ENCODE results near the gene MRPL40.

MRPL40 gene

GRCh38 chr22:19479355-19480172 is 47.2 kb downstream of the MRPL40 start, which contains the start of gene CDC45:
Gene CDC45, plus strand, starts transcription at chr22:19479920. Its CDS starts 49 bp downstream, at chr22:19479969.
- Histone ChIP-seq H3K23ac (ENCODE audit: low read length in 2 of 2) (no peak within 1 kb of the TSS), H3K36me3 (ENCODE audit: control insufficient read depth in 1 of 2, insufficient read depth in 2 of 2, low read depth in 1 of 2, low read length in 2 of 2) (peaks cover 6 to 14% of the 10 kb centered on the region in 2 experiments), H3K9me3 (ENCODE audit: control insufficient read depth, low read length) (no peaks in the 10 kb centered on the region), H3K4ac (ENCODE audit: low read depth in 1 of 2, low read length in 2 of 2) (peak within 1 kb of the TSS; percentile 5 to 44), H2BK120ac (ENCODE audit: low read depth, low read length) (peak within 1 kb of the TSS; percentile 86), H2BK12ac (ENCODE audit: low read length in 2 of 2) (no peak within 1 kb of the TSS), H3K27ac (ENCODE audit: low read length, poor library complexity, severe bottlenecking) (peak within 1 kb of the TSS; percentile 96), H3K4me2 (ENCODE audit: low read length, poor library complexity, severe bottlenecking) (peak within 1 kb of the TSS; percentile 89), H3K9ac (ENCODE audit: low read length) (peak within 1 kb of the TSS; percentile 97), H3K79me1 (replicated peaks; ENCODE audit: low read length, poor library complexity, severe bottlenecking) (peaks cover 6% of the 10 kb centered on the region), H4K91ac (ENCODE audit: low read length) (peak within 1 kb of the TSS; percentile 93), H2AK5ac (ENCODE audit: low read length, severe bottlenecking) (no peak within 1 kb of the TSS), H2BK5ac (ENCODE audit: low read depth, low read length, poor library complexity, severe bottlenecking) (peak within 1 kb of the TSS; percentile 99), H4K8ac (ENCODE audit: low read length) (peak within 1 kb of the TSS; percentile 98), H3K4me3 (ENCODE audit: insufficient read depth in 1 of 2, low read depth in 1 of 2, low read length in 2 of 2) (peak within 1 kb of the TSS; percentile 76 to 98), H2AFZ (ENCODE audit: low read depth, low read length) (peak within 1 kb of the TSS; percentile 89), H3K18ac (ENCODE audit: low read depth in 1 of 2, low read length in 2 of 2) (peak within 1 kb of the TSS; percentile 48 to 99), H2BK15ac (ENCODE audit: low read depth, poor library complexity, severe bottlenecking) (peak within 1 kb of the TSS; percentile 78), H3K27me3 (ENCODE audit: control insufficient read depth in 1 of 2, insufficient read depth in 1 of 2, low read length in 2 of 2) (no peaks in the 10 kb centered on the region), H3K4me1 (ENCODE audit: control insufficient read depth, insufficient read depth, low read depth, low read length) (peaks cover 4% of the 10 kb centered on the region), H3K14ac (ENCODE audit: low read length in 2 of 2) (peak within 1 kb of the TSS in 1 of 2 experiments; percentile 66)
- peak; percentile 99 for DNase-seq
- 1% methylated on average over 47 of the region's 50 CpGs for WGBS

GRCh38 chr22:19480173-19480568 is 47.8 kb downstream of the MRPL40 start:
- H3K9ac ChIP-seq (ENCODE audit: low read length), result peak overlapping the region; percentile 97
- H4K8ac ChIP-seq (ENCODE audit: low read length), result no peak overlapping the region
- H2BK12ac ChIP-seq (ENCODE audit: low read length in 2 of 2), result no peak overlapping the region
- peaks cover 3 to 8% of the 10 kb centered on the region in 2 experiments for H3K36me3 ChIP-seq (ENCODE audit: control insufficient read depth in 1 of 2, insufficient read depth in 2 of 2, low read depth in 1 of 2, low read length in 2 of 2)
- H3K9me3 ChIP-seq (ENCODE audit: control insufficient read depth, low read length), result no peaks in the 10 kb centered on the region
- no peak overlapping the region for H2BK15ac ChIP-seq (ENCODE audit: low read depth, poor library complexity, severe bottlenecking)
- H3K4ac ChIP-seq (ENCODE audit: low read depth in 1 of 2, low read length in 2 of 2), result no peak overlapping the region
- no peak overlapping the region for H3K27ac ChIP-seq (ENCODE audit: low read length, poor library complexity, severe bottlenecking)
- peaks cover 4% of the 10 kb centered on the region for H3K4me1 ChIP-seq (ENCODE audit: control insufficient read depth, insufficient read depth, low read depth, low read length)
- peak overlapping the region; percentile 67 to 98 for H3K4me3 ChIP-seq (ENCODE audit: insufficient read depth in 1 of 2, low read depth in 1 of 2, low read length in 2 of 2)
- H3K79me1 ChIP-seq (replicated peaks; ENCODE audit: low read length, poor library complexity, severe bottlenecking), result peaks cover 3% of the 10 kb centered on the region
- H3K18ac ChIP-seq (ENCODE audit: low read depth in 1 of 2, low read length in 2 of 2), result peak overlapping the region in 1 of 2 experiments; percentile 48
- no peak overlapping the region for H2BK120ac ChIP-seq (ENCODE audit: low read depth, low read length)
- peak overlapping the region; percentile 89 for H3K4me2 ChIP-seq (ENCODE audit: low read length, poor library complexity, severe bottlenecking)
- no peak overlapping the region for H4K91ac ChIP-seq (ENCODE audit: low read length)
- H3K14ac ChIP-seq (ENCODE audit: low read length in 2 of 2), result peak overlapping the region in 1 of 2 experiments; percentile 66
- no peak overlapping the region for H3K23ac ChIP-seq (ENCODE audit: low read length in 2 of 2)
- H2AFZ ChIP-seq (ENCODE audit: low read depth, low read length), result peak overlapping the region; percentile 89
- WGBS, result 1% methylated on average over 15 of the region's 15 CpGs
- DNase-seq, result no peak
- no peak overlapping the region for H2BK5ac ChIP-seq (ENCODE audit: low read depth, low read length, poor library complexity, severe bottlenecking)
- H3K27me3 ChIP-seq (ENCODE audit: control insufficient read depth in 1 of 2, insufficient read depth in 1 of 2, low read length in 2 of 2), result no peaks in the 10 kb centered on the region
- no peak overlapping the region for H2AK5ac ChIP-seq (ENCODE audit: low read length, severe bottlenecking)

GRCh38 chr22:19480789-19481188 is 48.4 kb downstream of the MRPL40 start:
- Histone ChIP-seq H4K8ac (ENCODE audit: low read length) (no peak overlapping the region), H3K23ac (ENCODE audit: low read length in 2 of 2) (no peak overlapping the region), H3K4ac (ENCODE audit: low read depth in 1 of 2, low read length in 2 of 2) (no peak overlapping the region), H3K18ac (ENCODE audit: low read depth in 1 of 2, low read length in 2 of 2) (no peak overlapping the region), H3K27me3 (ENCODE audit: control insufficient read depth in 1 of 2, insufficient read depth in 1 of 2, low read length in 2 of 2) (no peaks in the 10 kb centered on the region), H3K79me1 (replicated peaks; ENCODE audit: low read length, poor library complexity, severe bottlenecking) (peaks cover 3% of the 10 kb centered on the region), H3K36me3 (ENCODE audit: control insufficient read depth in 1 of 2, insufficient read depth in 2 of 2, low read depth in 1 of 2, low read length in 2 of 2) (peaks cover 2 to 3% of the 10 kb centered on the region in 2 experiments), H3K9ac (ENCODE audit: low read length) (no peak overlapping the region), H2AK5ac (ENCODE audit: low read length, severe bottlenecking) (no peak overlapping the region), H2AFZ (ENCODE audit: low read depth, low read length) (no peak overlapping the region), H2BK15ac (ENCODE audit: low read depth, poor library complexity, severe bottlenecking) (no peak overlapping the region), H3K9me3 (ENCODE audit: control insufficient read depth, low read length) (no peaks in the 10 kb centered on the region), H4K91ac (ENCODE audit: low read length) (no peak overlapping the region), H2BK120ac (ENCODE audit: low read depth, low read length) (no peak overlapping the region), H2BK5ac (ENCODE audit: low read depth, low read length, poor library complexity, severe bottlenecking) (no peak overlapping the region), H3K4me3 (ENCODE audit: insufficient read depth in 1 of 2, low read depth in 1 of 2, low read length in 2 of 2) (peak overlapping the region in 1 of 2 experiments; percentile 98), H3K4me2 (ENCODE audit: low read length, poor library complexity, severe bottlenecking) (no peak overlapping the region), H3K27ac (ENCODE audit: low read length, poor library complexity, severe bottlenecking) (no peak overlapping the region), H3K14ac (ENCODE audit: low read length in 2 of 2) (no peak overlapping the region), H2BK12ac (ENCODE audit: low read length in 2 of 2) (no peak overlapping the region), H3K4me1 (ENCODE audit: control insufficient read depth, insufficient read depth, low read depth, low read length) (peaks cover 4% of the 10 kb centered on the region)
- DNase-seq, result no peak
- WGBS, result 85% methylated on average over 9 of the region's 10 CpGs

- no peaks in the 10 kb centered on the region for H3K9me3 ChIP-seq (ENCODE audit: control insufficient read depth, low read length)
- H2BK15ac ChIP-seq (ENCODE audit: low read depth, poor library complexity, severe bottlenecking), result no peak overlapping the region
- no peak overlapping the region for H2BK5ac ChIP-seq (ENCODE audit: low read depth, low read length, poor library complexity, severe bottlenecking)
- H3K18ac ChIP-seq (ENCODE audit: low read depth in 1 of 2, low read length in 2 of 2), result no peak overlapping the region
- no peak overlapping the region for H2AFZ ChIP-seq (ENCODE audit: low read depth, low read length)
- H3K9ac ChIP-seq (ENCODE audit: low read length), result no peak overlapping the region
- no peak overlapping the region for H3K23ac ChIP-seq (ENCODE audit: low read length in 2 of 2)
- no peak overlapping the region for H3K4me3 ChIP-seq (ENCODE audit: insufficient read depth in 1 of 2, low read depth in 1 of 2, low read length in 2 of 2)
- no peak overlapping the region for H3K4ac ChIP-seq (ENCODE audit: low read depth in 1 of 2, low read length in 2 of 2)
- H3K79me1 ChIP-seq (replicated peaks; ENCODE audit: low read length, poor library complexity, severe bottlenecking), result peaks cover 3% of the 10 kb centered on the region
- H3K14ac ChIP-seq (ENCODE audit: low read length in 2 of 2), result no peak overlapping the region
- H3K4me2 ChIP-seq (ENCODE audit: low read length, poor library complexity, severe bottlenecking), result no peak overlapping the region
- H2BK12ac ChIP-seq (ENCODE audit: low read length in 2 of 2), result no peak overlapping the region
- H4K91ac ChIP-seq (ENCODE audit: low read length), result no peak overlapping the region
- H3K36me3 ChIP-seq (ENCODE audit: control insufficient read depth in 1 of 2, insufficient read depth in 2 of 2, low read depth in 1 of 2, low read length in 2 of 2), result peaks cover 0 to 3% of the 10 kb centered on the region in 2 experiments
- no peak overlapping the region for H2AK5ac ChIP-seq (ENCODE audit: low read length, severe bottlenecking)
- WGBS, result 96% methylated on average over 6 of the region's 9 CpGs
- DNase-seq, result no peak
- H3K27me3 ChIP-seq (ENCODE audit: control insufficient read depth in 1 of 2, insufficient read depth in 1 of 2, low read length in 2 of 2), result no peaks in the 10 kb centered on the region
- H3K4me1 ChIP-seq (ENCODE audit: control insufficient read depth, insufficient read depth, low read depth, low read length), result peaks cover 4% of the 10 kb centered on the region
- no peak overlapping the region for H3K27ac ChIP-seq (ENCODE audit: low read length, poor library complexity, severe bottlenecking)
- no peak overlapping the region for H4K8ac ChIP-seq (ENCODE audit: low read length)
- no peak overlapping the region for H2BK120ac ChIP-seq (ENCODE audit: low read depth, low read length)
Measured at GRCh38 chr22:19482297-19482696, 50.0 kb downstream of the MRPL40 start.
